HAP-1 (cell line): ENCODE data around the gene PHTF1.
"Not testable (repeated sequence)": the region's sequence is repeated elsewhere in the genome, so short reads cannot be mapped to it uniquely, and the experiment has no call there.

Source experiments
- DNase-seq, 2 experiments: peaks; one replicate each; pipeline ENCODE4 v3.0.0-alpha.2; 2016 to 2020; ENCODE audit warnings: low spot score in 2 of 2
- H3K27me3 ChIP-seq: fragments of 250-450 bp; sonication (Bioruptor Pico); 2 replicates; pipeline ENCODE4 v1.5.1; 2020; ENCODE audit warnings: low read depth, mild to moderate bottlenecking, moderate library complexity
- H3K36me3 ChIP-seq: fragments of 250-450 bp; sonication (Bioruptor Pico); replicated peaks from 2 replicates; pipeline ENCODE4 v1.5.1; 2020; ENCODE audit warnings: mild to moderate bottlenecking
- H3K4me1 ChIP-seq: fragments of 250-450 bp; sonication (Bioruptor Pico); 2 replicates; pipeline ENCODE4 v1.5.1; 2020; ENCODE audit warnings: mild to moderate bottlenecking
- H3K4me3 ChIP-seq: fragments of 250-450 bp; sonication (Bioruptor Pico); 2 replicates; pipeline ENCODE4 v1.5.1; 2020; ENCODE audit warnings: mild to moderate bottlenecking, moderate library complexity
- H3K9me3 ChIP-seq: fragments of 250-450 bp; sonication (Bioruptor Pico); 2 replicates; pipeline ENCODE4 v1.5.1; 2020; ENCODE audit warnings: mild to moderate bottlenecking, moderate library complexity
- in situ Hi-C: fragments of 300-500 bp; cut with MboI; formaldehyde crosslinking; loops from 3 replicates; pipeline ENCODE4 v1.14.3; 2020; ENCODE audit warnings: low sequenced_read_pairs, inconsistent platforms, mixed read lengths

The PHTF1 gene

DNA sequence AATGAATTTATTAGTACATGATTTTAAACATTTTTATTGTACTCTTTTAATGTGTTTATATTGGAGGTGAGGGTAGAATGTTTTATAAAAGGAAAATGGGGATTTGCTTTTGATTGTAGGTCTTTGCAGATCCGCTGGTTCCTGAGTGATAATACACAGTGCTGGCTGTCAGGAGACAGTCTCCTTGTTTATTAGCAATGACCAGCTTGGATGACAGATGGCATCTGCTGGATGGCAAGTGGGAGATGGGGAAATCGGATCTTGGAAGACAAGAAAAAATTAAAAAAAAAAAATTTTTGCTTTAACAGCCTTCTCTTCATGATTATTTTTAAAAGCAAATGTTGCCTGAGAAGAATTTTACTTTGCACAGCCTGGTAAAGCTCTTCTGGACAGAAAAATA, 4.4 kb upstream of the PHTF1 start:
- Histone ChIP-seq H3K27me3 (no peaks in the 10 kb centered on the region), H3K9me3 (no peaks in the 10 kb centered on the region), H3K4me1 (peaks cover 37% of the 10 kb centered on the region), H3K4me3 (no peak overlapping the region), H3K36me3 (peaks cover 16% of the 10 kb centered on the region)
- DNase-seq: no peak
- in situ Hi-C loops: no loop called here

- H3K4me1 ChIP-seq: peaks cover 31% of the 10 kb centered on the region
- H3K36me3 ChIP-seq: peaks cover 8% of the 10 kb centered on the region
- H3K4me3 ChIP-seq: no peak overlapping the region
- no peaks in the 10 kb centered on the region for H3K27me3 ChIP-seq
- in situ Hi-C loops: no loop called here
- H3K9me3 ChIP-seq: no peaks in the 10 kb centered on the region
- DNase-seq: peak; percentile 16 to 76
These were observed 2.7 kb upstream of the PHTF1 start for GRCh38 chr1:113761937-113762336.

GRCh38 chr1:113760102-113761080, 1.1 kb upstream of the PHTF1 start:
- H3K27me3 ChIP-seq: no peaks in the 10 kb centered on the region
- no peak overlapping the region for H3K4me3 ChIP-seq
- in situ Hi-C loops: no loop called here
- peaks cover 8% of the 10 kb centered on the region for H3K36me3 ChIP-seq
- no peak for DNase-seq
- no peaks in the 10 kb centered on the region for H3K9me3 ChIP-seq
- H3K4me1 ChIP-seq: peaks cover 33% of the 10 kb centered on the region

DNA sequence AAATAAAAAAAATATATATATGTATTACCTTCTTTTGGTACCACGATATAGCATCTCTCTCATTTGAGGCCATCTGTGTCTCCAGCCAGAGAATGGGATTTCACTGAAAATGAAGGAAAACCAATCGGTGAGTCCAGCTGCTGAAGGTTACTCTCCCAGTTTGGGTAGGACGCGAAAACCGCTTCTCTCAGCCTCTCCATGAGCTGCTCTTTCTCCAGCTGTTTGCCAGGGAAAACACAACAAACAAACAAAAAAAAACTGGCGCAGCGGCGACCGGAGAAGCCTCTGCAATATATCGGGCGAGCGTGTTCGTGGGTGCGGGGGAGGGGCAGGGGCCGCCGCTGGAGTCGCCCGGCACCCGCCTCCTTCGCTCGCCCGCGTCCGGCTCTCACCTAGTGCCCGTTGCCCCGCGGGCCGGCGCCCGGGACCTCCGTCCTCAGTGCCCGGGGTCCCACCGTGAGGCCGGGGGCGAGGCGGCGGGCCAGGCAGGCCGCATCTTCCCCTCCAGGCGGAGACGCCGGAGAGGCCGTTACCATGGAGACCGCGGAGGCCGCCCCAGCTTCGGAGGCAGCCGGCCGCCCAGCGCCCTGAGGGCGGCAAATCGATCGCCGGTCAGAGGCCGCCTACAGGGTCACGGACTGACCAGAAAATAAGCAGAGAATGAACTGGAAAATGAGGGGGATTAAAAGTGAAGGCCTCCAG, 504 bp downstream of the PHTF1 start:
- Histone ChIP-seq H3K36me3 (peaks cover 6% of the 10 kb centered on the region; the same call in 1 of the 2 replicates), H3K9me3 (no peaks in the 10 kb centered on the region), H3K4me1 (peaks cover 29% of the 10 kb centered on the region), H3K27me3 (no peaks in the 10 kb centered on the region), H3K4me3 (peak overlapping the region; percentile 60)
- in situ Hi-C loops: no loop called here
- peak; percentile 41 to 81 for DNase-seq

- peaks cover 3% of the 10 kb centered on the region for H3K36me3 ChIP-seq
- H3K9me3 ChIP-seq: no peaks in the 10 kb centered on the region
- peaks cover 15% of the 10 kb centered on the region for H3K4me1 ChIP-seq
- H3K27me3 ChIP-seq: no peaks in the 10 kb centered on the region
- DNase-seq: no peak
- H3K4me3 ChIP-seq: no peak overlapping the region
- in situ Hi-C loops: no loop called here
These were observed 2.8 kb downstream of the PHTF1 start for GRCh38 chr1:113756461-113756860.

DNA sequence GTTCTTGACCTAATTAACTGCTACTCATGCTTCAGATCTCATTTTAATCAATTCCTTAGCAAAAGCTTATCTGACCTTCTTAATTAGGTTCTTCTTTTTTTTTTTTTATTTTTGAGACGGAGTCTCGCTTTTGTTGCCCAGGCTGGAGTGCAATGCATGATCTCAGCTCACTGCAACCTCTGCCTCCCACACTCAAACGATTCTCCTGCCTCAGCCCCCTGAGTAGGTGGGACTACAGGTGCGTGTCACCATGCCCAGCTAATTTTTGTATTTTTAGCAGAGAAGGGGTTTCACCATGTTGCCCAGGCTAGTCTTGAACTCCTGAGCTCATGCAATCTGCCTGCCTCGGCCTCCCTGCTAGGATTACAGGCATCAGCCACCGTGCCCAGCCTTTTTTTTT, 6.0 kb downstream of the PHTF1 start:
- in situ Hi-C loops, H3K27me3 ChIP-seq, H3K36me3 ChIP-seq, DNase-seq, H3K9me3 ChIP-seq, H3K4me3 ChIP-seq, H3K4me1 ChIP-seq: not testable (repeated sequence)

DNA sequence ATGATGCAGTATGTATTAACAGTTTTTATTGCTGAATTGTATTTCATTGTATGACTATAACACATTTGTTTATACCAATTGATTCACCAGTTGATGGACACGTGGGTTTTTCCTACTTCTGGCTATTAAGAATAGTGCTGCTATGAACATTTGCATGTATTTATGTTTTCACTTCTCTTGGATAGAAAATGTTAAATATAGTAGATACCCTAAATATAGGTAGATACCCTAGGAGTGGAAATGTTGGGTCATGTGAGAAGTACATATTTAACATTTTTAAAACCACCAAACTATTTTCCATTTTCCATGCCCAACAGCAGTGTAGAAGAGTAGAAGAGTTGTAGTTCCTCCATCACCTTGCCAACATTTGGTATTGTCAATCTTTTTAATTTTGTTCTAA, 7.8 kb downstream of the PHTF1 start:
- no peak for DNase-seq
- H3K27me3 ChIP-seq: no peaks in the 10 kb centered on the region
- no peak overlapping the region for H3K4me3 ChIP-seq
- peaks cover 1% of the 10 kb centered on the region for H3K36me3 ChIP-seq
- H3K4me1 ChIP-seq: no peaks in the 10 kb centered on the region; the same call in 1 of the 2 replicates
- in situ Hi-C loops: no loop called here
- H3K9me3 ChIP-seq: no peaks in the 10 kb centered on the region

- Histone ChIP-seq H3K27me3 (no peaks in the 10 kb centered on the region), H3K36me3 (no peaks in the 10 kb centered on the region; the same call in 1 of the 2 replicates), H3K4me1 (no peaks in the 10 kb centered on the region; the same call in 1 of the 2 replicates), H3K9me3 (no peaks in the 10 kb centered on the region), H3K4me3 (no peak overlapping the region)
- in situ Hi-C loops: no loop called here
- no peak for DNase-seq
These were observed 8.2 kb downstream of the PHTF1 start for GRCh38 chr1:113751114-113751513.

GRCh38 chr1:113749402-113749801, 9.9 kb downstream of the PHTF1 start:
- in situ Hi-C loops: no loop called here
- no peaks in the 10 kb centered on the region; the same call in 1 of the 2 replicates for H3K4me1 ChIP-seq
- H3K4me3 ChIP-seq: no peak overlapping the region
- no peaks in the 10 kb centered on the region for H3K9me3 ChIP-seq
- H3K36me3 ChIP-seq: no peaks in the 10 kb centered on the region; the same call in 1 of the 2 replicates
- H3K27me3 ChIP-seq: no peaks in the 10 kb centered on the region
- DNase-seq: no peak

DNA sequence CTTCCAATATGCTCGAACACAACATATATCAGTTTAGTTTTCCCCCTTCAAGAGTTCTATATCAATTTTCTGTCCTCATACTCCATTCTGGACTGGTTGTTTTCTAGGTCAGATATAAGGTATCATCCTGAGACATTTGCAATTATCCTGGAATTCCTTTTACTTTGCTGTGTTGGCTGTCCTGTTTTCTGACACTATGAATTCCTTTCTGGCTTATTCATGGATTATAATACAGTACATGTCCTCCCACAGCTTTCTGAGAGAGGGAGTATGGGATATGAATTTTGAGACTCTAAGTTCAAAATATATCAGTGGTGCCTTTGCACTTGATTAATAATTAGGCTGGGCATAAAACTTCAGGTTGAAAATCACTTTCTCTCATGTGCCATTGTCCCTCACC, 11.9 kb downstream of the PHTF1 start:
- Histone ChIP-seq H3K27me3 (no peaks in the 10 kb centered on the region), H3K4me1 (no peaks in the 10 kb centered on the region; the same call in 1 of the 2 replicates), H3K9me3 (no peaks in the 10 kb centered on the region), H3K36me3 (no peaks in the 10 kb centered on the region; the same call in 1 of the 2 replicates), H3K4me3 (no peak overlapping the region)
- DNase-seq: no peak
- in situ Hi-C loops: no loop called here

- Histone ChIP-seq H3K27me3 (no peaks in the 10 kb centered on the region), H3K36me3 (no peaks in the 10 kb centered on the region; the same call in 1 of the 2 replicates), H3K4me1 (no peaks in the 10 kb centered on the region; the same call in 1 of the 2 replicates), H3K4me3 (no peak overlapping the region), H3K9me3 (no peaks in the 10 kb centered on the region)
- in situ Hi-C loops: no loop called here
- no peak for DNase-seq
These were observed 13.9 kb downstream of the PHTF1 start for GRCh38 chr1:113745425-113745824.

GRCh38 chr1:113744114-113744513, 15.2 kb downstream of the PHTF1 start:
- in situ Hi-C loops: no loop called here

DNA sequence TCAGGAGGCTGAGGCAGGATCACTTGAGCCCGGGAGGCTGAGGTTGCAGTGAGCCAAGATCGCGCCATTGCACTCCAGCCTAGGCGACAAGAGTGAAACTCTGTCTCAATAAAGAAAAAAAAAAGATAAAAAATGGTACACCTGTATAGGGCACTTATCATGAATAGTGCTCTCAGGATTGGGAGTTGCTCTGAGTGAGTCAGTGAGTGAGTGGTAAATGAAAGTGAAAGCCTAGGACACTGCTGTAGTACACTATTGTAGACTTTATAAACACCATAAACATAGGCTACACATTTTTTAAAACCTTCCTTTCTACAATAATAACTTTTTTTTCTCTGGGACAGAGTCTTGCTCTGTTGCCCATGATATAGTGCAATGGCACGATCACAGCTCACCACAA, 16.8 kb downstream of the PHTF1 start:
- H3K27me3 ChIP-seq: no peaks in the 10 kb centered on the region
- H3K4me1 ChIP-seq: no peaks in the 10 kb centered on the region
- in situ Hi-C loops: no loop called here
- H3K36me3 ChIP-seq: peaks cover 4% of the 10 kb centered on the region
- no peak for DNase-seq
- no peak overlapping the region for H3K4me3 ChIP-seq
- no peaks in the 10 kb centered on the region for H3K9me3 ChIP-seq

More at GRCh38 chr1:113744114-113744513, 15.2 kb downstream of the PHTF1 start:
- H3K27me3 ChIP-seq: no peaks in the 10 kb centered on the region
- no peak for DNase-seq
- H3K36me3 ChIP-seq: no peaks in the 10 kb centered on the region; the same call in 1 of the 2 replicates
- H3K4me3 ChIP-seq: no peak overlapping the region
- no peaks in the 10 kb centered on the region for H3K9me3 ChIP-seq
- H3K4me1 ChIP-seq: no peaks in the 10 kb centered on the region
